ENCODE measurements around the gene FHL2.

DNA sequence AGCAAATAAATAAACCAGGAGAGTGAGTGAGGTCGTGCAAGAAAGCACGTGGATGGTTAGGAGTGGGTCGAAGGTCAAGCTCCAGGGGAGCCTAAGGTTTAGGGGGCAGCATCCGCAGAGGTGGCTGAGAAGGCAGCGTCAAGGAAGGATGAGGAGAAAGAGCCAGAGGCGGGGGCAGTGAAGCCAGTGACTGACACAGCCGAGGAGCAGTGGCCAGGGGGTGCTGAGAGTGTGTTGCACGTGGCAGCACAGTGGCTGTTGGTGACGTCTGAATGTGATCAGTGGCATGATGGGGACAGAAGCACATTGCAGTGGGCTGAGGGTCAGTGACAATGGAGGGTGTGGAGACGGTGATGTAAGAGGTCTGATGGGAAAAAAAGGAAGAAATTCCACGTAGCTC lies 13.7 kb upstream of the FHL2 start:
- TF ChIP-seq POLR2A (IDR thresholded peaks at IDR 0.05; ENCODE audit: low read length) (no peak), GATA1 (IDR thresholded peaks at IDR 0.05; ENCODE audit: low read depth, low read length) (no peak)

Measured in erythroblast (primary cell).